Stomach (tissue), 9 donors: ENCODE data around the gene PARVG. TPM values are rescaled to one million over a fixed set of nuclear protein-coding genes. Genes with fewer than 3 reads are reported as not detected.

Experiments used
- DNase-seq, 2 donors: peaks; one replicate each; pipeline versions ENCODE4 v3.0.0 to v3.0.0-alpha.2; 2013 to 2019
- H3K27ac ChIP-seq, 5 donors: fragments of 200-600 bp in 4 of 5; sonication (generic) in 4 of 5; one replicate each; pipeline ENCODE4 v1.5.1; 2013 to 2019; ENCODE audit warnings: mild to moderate bottlenecking in 1 of 5, moderate library complexity in 1 of 5
- H3K27me3 ChIP-seq, 3 donors: fragments of 200-600 bp; sonication (generic); one replicate each; pipeline ENCODE4 v1.5.1; 2017 to 2019; ENCODE audit warnings: mixed run types in 1 of 3
- H3K36me3 ChIP-seq, 4 donors: fragments of 200-600 bp; sonication (generic); 1 replicate in 3 of 4; 2 replicates in 1 of 4; pipeline ENCODE4 v1.5.1; 2016 to 2019
- H3K4me1 ChIP-seq, 4 donors: fragments of 200-600 bp; sonication (generic); one replicate each; pipeline ENCODE4 v1.5.1; 2016 to 2019
- H3K4me3 ChIP-seq, 4 donors: fragments of 200-600 bp; sonication (generic) in 3 of 4; one replicate each; pipeline ENCODE4 v1.5.1; 2016 to 2019; ENCODE audit warnings: mild to moderate bottlenecking in 1 of 4
- H3K9me3 ChIP-seq, 4 donors: fragments of 200-600 bp; sonication (generic); one replicate each; pipeline ENCODE4 v1.5.1; 2016 to 2019
- CTCF ChIP-seq, 7 experiments: fragments of 450-650 bp in 4 of 7; fragments of 200-600 bp in 3 of 7; sonication (generic) in 3 of 7; IDR thresholded peaks; one replicate each; pipeline ENCODE4 v1.5.1; 2016 to 2019; ENCODE audit warnings: antibody characterized with exemption in 7 of 7, control low read depth in 2 of 7, mild to moderate bottlenecking in 1 of 7
- EP300 ChIP-seq: sonication (generic); formaldehyde crosslinking; IDR thresholded peaks from one replicate; pipeline ENCODE4 v1.6.1; 2017; ENCODE audit warnings: antibody characterized with exemption
- POLR2A ChIP-seq, 4 donors: fragments of 450-650 bp; IDR thresholded peaks; one replicate each; pipeline ENCODE4 v1.6.1; 2016; ENCODE audit warnings: antibody characterized with exemption in 4 of 4, control low read depth in 2 of 4, mild to moderate bottlenecking in 1 of 4, moderate library complexity in 1 of 4
- POLR2AphosphoS5 ChIP-seq, 3 donors: sonication (generic); formaldehyde crosslinking; IDR thresholded peaks; one replicate each; pipeline ENCODE4 v1.6.1; 2016; ENCODE audit warnings: antibody characterized with exemption in 3 of 3
- WGBS, 5 donors: extraction: QIAGEN DNeasy Blood & Tissue Kit in 3 of 5; methylation state at CpG; one replicate each; pipeline versions ENCODE4 v1.1.5 to v1.1.7; 2013 to 2018; 5-methylcytosine and 5-hydroxymethylcytosine counted together
- intact Hi-C: fragments of 100-400 bp; cut with DNase I; formaldehyde crosslinking; loops from one replicate; pipeline ENCODE4 v1.15.1; 2023; ENCODE audit warnings: low total_unique reads
- polyA plus RNA-seq, 3 donors: library from polyadenylated mRNA; stranded (reverse); fragments of 200-250 nt; gene quantifications; one replicate each; pipeline ENCODE4 v1.2.3, GENCODE V29; 2013
- total RNA-seq, 5 donors: library from RNA; depleted of rRNA; stranded (reverse); fragments of >200 nt; gene quantifications; one replicate each; pipeline versions ENCODE4 v1.1.0 to v1.2.3, GENCODE V29; 2014 to 2016
- donor health status: healthy with polysubstance abuse.
- donor health status: Bipolar disorder and iron deficiency.
- donor health status: healthy.

PARVG gene
- total and polyA plus RNA-seq, 8 donors, result 5.7 to 78.2 (median 16.7) TPM

- TF ChIP-seq POLR2A (IDR thresholded peaks at IDR 0.05) (no peak), EP300 (no peak), CTCF (IDR thresholded peaks at IDR 0.05) (no peak), POLR2AphosphoS5 (IDR thresholded peaks at IDR 0.05) (no peak)
- DNase-seq, result no peak
- WGBS, 5 donors, result 68 to 86% (median 82%) methylated on average over 6 of the region's 6 CpGs
- Histone ChIP-seq H3K27me3 (peaks cover 0 to 9% (median 0%) of the 10 kb centered on the region in 3 donors), H3K4me1 (peaks cover 0 to 18% (median 14%) of the 10 kb centered on the region in 4 donors), H3K4me3 (no peak overlapping the region), H3K36me3 (no peaks in the 10 kb centered on the region), H3K9me3 (peaks cover 2 to 11% (median 3%) of the 10 kb centered on the region in 4 donors), H3K27ac (no peak overlapping the region)
- intact Hi-C loops, result no loop called here
Measured at GRCh38 chr22:44214764-44215163, 34.0 kb downstream of the PARVG start.

GRCh38 chr22:44215287-44215686, 34.6 kb downstream of the PARVG start:
- intact Hi-C loops, result no loop called here
- Histone ChIP-seq H3K4me3 (no peak overlapping the region), H3K36me3 (no peaks in the 10 kb centered on the region), H3K27ac (no peak overlapping the region), H3K9me3 (peaks cover 0 to 8% (median 1%) of the 10 kb centered on the region in 4 donors), H3K4me1 (peaks cover 0 to 18% (median 14%) of the 10 kb centered on the region in 4 donors), H3K27me3 (peaks cover 0 to 9% (median 0%) of the 10 kb centered on the region in 3 donors)
- no peak for TF ChIP-seq POLR2AphosphoS5 (IDR thresholded peaks at IDR 0.05)
- TF ChIP-seq CTCF (IDR thresholded peaks at IDR 0.05), result no peak
- TF ChIP-seq POLR2A (IDR thresholded peaks at IDR 0.05), result no peak
- WGBS, 5 donors, result 79 to 90% (median 89%) methylated on average over 4 of the region's 4 CpGs
- no peak for DNase-seq

GRCh38 chr22:44217346-44217745, 36.6 kb downstream of the PARVG start:
- H3K4me1 ChIP-seq, result peaks cover 0 to 7% (median 4%) of the 10 kb centered on the region in 4 donors
- WGBS, 5 donors, result 64 to 86% (median 75%) methylated on average over 7 of the region's 7 CpGs
- no peak overlapping the region for H3K4me3 ChIP-seq
- intact Hi-C loops, result no loop called here
- H3K36me3 ChIP-seq, result no peaks in the 10 kb centered on the region
- no peak for DNase-seq
- no peak overlapping the region for H3K27ac ChIP-seq
- peaks cover 0 to 8% (median 1%) of the 10 kb centered on the region in 4 donors for H3K9me3 ChIP-seq
- H3K27me3 ChIP-seq, result peaks cover 0 to 9% (median 0%) of the 10 kb centered on the region in 3 donors
- TF ChIP-seq POLR2A (IDR thresholded peaks at IDR 0.05) (no peak), POLR2AphosphoS5 (IDR thresholded peaks at IDR 0.05) (no peak), EP300 (no peak), CTCF (IDR thresholded peaks at IDR 0.05) (no peak)

GRCh38 chr22:44218071-44218470, 37.3 kb downstream of the PARVG start:
- intact Hi-C loops, result no loop called here
- no peak for DNase-seq
- TF ChIP-seq POLR2AphosphoS5 (IDR thresholded peaks at IDR 0.05) (no peak), EP300 (no peak), POLR2A (IDR thresholded peaks at IDR 0.05) (no peak), CTCF (IDR thresholded peaks at IDR 0.05) (no peak)

More at GRCh38 chr22:44218071-44218470, 37.3 kb downstream of the PARVG start:
- 78 to 94% (median 92%) methylated on average over 6 of the region's 6 CpGs for WGBS, 5 donors
- Histone ChIP-seq H3K9me3 (peaks cover 0 to 8% (median 1%) of the 10 kb centered on the region in 4 donors), H3K4me3 (no peak overlapping the region), H3K27me3 (peaks cover 0 to 9% (median 0%) of the 10 kb centered on the region in 3 donors), H3K4me1 (no peaks in the 10 kb centered on the region), H3K27ac (no peak overlapping the region), H3K36me3 (no peaks in the 10 kb centered on the region)
